AG04449 (cell line): Measurements from ENCODE around the gene APOC4.
"Not testable (repeated sequence)": the region's sequence is repeated elsewhere in the genome, so short reads cannot be mapped to it uniquely, and the experiment has no call there.

Source experiments
- CTCF ChIA-PET: fragments of 350-600 bp; formaldehyde crosslinking; extraction: SDS; loops from one replicate; lab custom pipeline; 2021; ENCODE audit warnings: antibody characterized with exemption; lab: Yijun Ruan, JAX
- POLR2A ChIA-PET: fragments of 400-600, 350-600 bp; formaldehyde crosslinking; extraction: SDS; loops from one replicate; lab custom pipeline; 2020; ENCODE audit warnings: antibody characterized with exemption, inconsistent platforms; lab: Yijun Ruan, JAX
- DNase-seq: peaks from one replicate; pipeline ENCODE4 v3.0.0-alpha.2; 2010; ENCODE audit warnings: low read depth, low spot score
- H3K4me3 ChIP-seq: 2 replicates; pipeline ENCODE4 v1.5.1; 2011; ENCODE audit warnings: low read depth, mild to moderate bottlenecking, control low read depth, low read length
- CTCF ChIP-seq: IDR thresholded peaks from one replicate; pipeline ENCODE4 v1.5.1; 2011; ENCODE audit warnings: mild to moderate bottlenecking, moderate library complexity, low read length, control low read depth, inconsistent platforms; ENCODE audit not compliant: insufficient read depth; ENCODE audit errors: missing control alignments

Gene APOC4

GRCh38 chr19:44969437-44969836 is 27.4 kb downstream of the APOC4 start:
- no peak overlapping the region for H3K4me3 ChIP-seq
- ChIA-PET CTCF (interaction anchor here (1.6 kb wide), 1 partner anchor 20 kb away, joined by 6 read pairs; no protein-coding TSS in a partner anchor), POLR2A (no interaction called here)
- no peak for TF ChIP-seq CTCF
- no peak for DNase-seq

GRCh38 chr19:44971451-44971850 is 29.4 kb downstream of the APOC4 start:
- not testable (repeated sequence) for DNase-seq, H3K4me3 ChIP-seq
- CTCF ChIA-PET: interaction anchor here (0.8 to 1.7 kb wide), 3 partner anchors 15 to 403 kb away, joined by 3 to 5 read pairs (median 3); no protein-coding TSS in a partner anchor
- POLR2A ChIA-PET: interaction anchor here (0.6 kb wide), 1 partner anchor 17 kb away, joined by 3 read pairs; no protein-coding TSS in a partner anchor

GRCh38 chr19:44972802-44973201 is 30.8 kb downstream of the APOC4 start:
- no peak for TF ChIP-seq CTCF
- no peak for DNase-seq
- ChIA-PET POLR2A (no interaction called here), CTCF (interaction anchor here (0.7 to 1.7 kb wide), 2 partner anchors 16 to 346 kb away, joined by 3 to 5 read pairs; no protein-coding TSS in a partner anchor)
- H3K4me3 ChIP-seq: no peak overlapping the region

GRCh38 chr19:44973982-44974735 is 32.1 kb downstream of the APOC4 start:
- no peak for TF ChIP-seq CTCF
- ChIA-PET CTCF (interaction anchor here (1.0 to 3.8 kb wide), 4 partner anchors 10 to 23 kb away, joined by 3 to 19 read pairs (median 6); no protein-coding TSS in a partner anchor), POLR2A (no interaction called here)
- no peak for DNase-seq
- no peak overlapping the region for H3K4me3 ChIP-seq

GRCh38 chr19:44974857-44975256 is 32.8 kb downstream of the APOC4 start:
- POLR2A ChIA-PET: no interaction called here
- no peak for DNase-seq
- no peak overlapping the region for H3K4me3 ChIP-seq
- CTCF ChIA-PET: interaction anchor here (1.1 to 3.8 kb wide), 4 partner anchors 12 to 23 kb away, joined by 3 to 19 read pairs (median 6); no protein-coding TSS in a partner anchor
- no peak for TF ChIP-seq CTCF

GRCh38 chr19:44975444-44975843 is 33.4 kb downstream of the APOC4 start:
- no peak for TF ChIP-seq CTCF
- CTCF ChIA-PET: interaction anchor here (1.1 to 4.4 kb wide), 4 partner anchors 11 to 24 kb away, joined by 3 to 22 read pairs (median 11); no protein-coding TSS in a partner anchor
- no peak for DNase-seq
- POLR2A ChIA-PET: no interaction called here
- H3K4me3 ChIP-seq: no peak overlapping the region
